Measurements from ENCODE around the gene PCNX1.

DNA sequence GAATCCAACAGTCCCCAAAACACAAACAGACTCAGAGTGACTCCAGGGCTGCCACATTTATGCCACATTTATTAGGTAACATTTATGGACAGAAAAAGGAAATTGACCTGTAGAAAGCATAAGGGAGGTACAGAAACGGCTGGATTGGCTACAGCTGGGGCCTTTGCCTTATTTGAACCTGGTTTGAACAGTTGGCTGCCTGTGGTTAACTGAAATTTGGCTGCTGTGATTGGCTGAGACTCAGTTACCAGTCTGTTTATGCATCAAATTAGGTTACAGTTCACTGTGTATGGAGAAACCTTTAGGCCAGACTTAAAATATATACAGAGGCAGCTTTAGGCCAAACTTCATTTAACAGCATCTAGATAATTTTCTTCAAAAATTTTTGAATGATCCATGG is 27.8 kb upstream of the PCNX1 start:
- TF ChIP-seq EZH2 (IDR thresholded peaks at IDR 0.05; ENCODE audit: insufficient read depth, poor library complexity, severe bottlenecking) (no peak), EZH2phosphoT487 (IDR thresholded peaks at IDR 0.05; ENCODE audit: insufficient read depth, low read depth) (no peak)

All from GM23248 (cell line).